Hepatic stellate cell (primary cell): Measurements from ENCODE around the gene XRCC3.
"Not testable (repeated sequence)": the region's sequence is repeated elsewhere in the genome, so short reads cannot be mapped to it uniquely, and the experiment has no call there.

ENCODE experiments used
- DNase-seq: peaks from one replicate; pipeline ENCODE4 v3.0.0; 2011; ENCODE audit warnings: low spot score

The XRCC3 gene

DNA sequence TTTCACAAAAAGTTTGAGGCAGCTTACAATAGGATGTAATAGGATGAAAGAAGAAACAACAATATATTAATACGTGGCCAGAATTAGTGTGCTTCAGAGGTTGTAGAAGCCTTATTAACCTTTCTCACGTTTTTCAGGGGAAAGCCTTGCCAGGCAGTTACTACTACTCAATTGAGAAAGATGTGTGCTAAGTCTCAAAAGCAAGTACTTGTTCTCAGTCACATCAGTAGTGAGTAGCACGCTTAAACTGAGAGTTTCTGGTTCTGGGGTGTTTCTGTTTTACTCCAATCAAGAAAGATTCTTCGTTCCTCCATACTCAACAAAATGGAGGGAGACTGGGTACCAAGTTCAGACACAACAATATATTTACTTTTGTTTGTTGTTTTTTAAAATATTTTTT lies 47.6 kb downstream of the XRCC3 start:
- no peak for DNase-seq

DNA sequence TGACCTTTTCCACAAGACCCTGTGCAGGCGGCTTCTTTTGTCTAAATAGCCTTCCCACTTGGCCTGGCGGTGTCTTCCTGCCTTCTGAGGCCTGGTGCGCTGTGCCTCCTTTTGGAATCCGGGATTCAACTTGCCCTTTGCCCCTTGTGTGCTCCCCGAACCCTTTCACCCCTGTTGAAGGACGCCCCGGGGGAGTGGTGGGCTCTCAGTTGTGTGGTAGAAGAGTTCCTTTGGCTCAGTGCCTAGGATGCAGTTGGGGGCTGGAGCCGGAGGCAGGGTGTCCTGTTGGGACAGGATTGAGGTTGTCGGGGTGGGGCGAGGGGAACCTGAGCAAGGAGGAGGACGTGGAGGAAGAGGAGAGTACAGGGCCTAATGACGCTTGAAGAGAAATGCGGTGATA lies 51.7 kb downstream of the XRCC3 start:
- DNase-seq = no peak

DNA sequence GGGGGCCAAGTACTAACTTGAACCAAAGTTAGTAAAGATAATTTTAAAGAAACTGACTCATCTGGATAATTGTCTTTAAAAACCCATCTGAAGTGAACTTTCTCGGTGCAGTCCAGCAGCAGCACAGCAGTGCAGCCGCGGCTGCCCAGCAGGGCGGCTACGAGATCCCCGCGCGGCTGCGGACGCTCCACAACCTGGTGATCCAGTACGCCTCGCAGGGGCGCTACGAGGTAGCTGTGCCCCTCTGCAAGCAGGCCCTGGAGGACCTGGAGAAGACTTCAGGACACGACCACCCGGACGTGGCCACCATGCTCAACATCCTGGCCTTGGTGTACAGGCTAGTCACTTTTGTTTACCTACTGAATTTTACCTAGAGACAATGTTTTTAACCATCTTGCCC lies 52.7 kb downstream of the XRCC3 start:
- DNase-seq = no peak

- no peak for DNase-seq
Observed at GRCh38 chr14:103662029-103662428, 53.2 kb downstream of the XRCC3 start.

DNA sequence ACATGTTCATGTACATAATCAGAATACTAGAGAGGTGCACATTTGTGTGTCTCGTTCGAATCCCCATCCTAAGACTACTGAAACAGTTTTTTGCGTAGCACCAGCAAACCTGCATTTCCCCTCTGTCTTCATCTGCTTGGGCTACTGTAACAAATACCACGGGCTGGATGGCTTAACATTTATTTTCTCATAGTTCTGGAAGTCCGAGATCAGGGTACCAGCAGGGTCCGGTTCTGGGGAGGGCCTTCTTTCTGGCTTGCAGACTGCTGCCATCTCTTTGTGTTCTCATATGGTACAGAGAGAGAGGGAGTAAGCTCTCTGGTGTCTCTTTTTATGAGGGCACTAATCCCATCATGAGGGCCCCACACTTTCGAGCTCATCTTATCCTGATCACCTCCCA lies 55.6 kb downstream of the XRCC3 start:
- no peak for DNase-seq

- peak; percentile 92 for DNase-seq
Observed at GRCh38 chr14:103657471-103657870, 57.8 kb downstream of the XRCC3 start.

- DNase-seq = no peak
Observed at GRCh38 chr14:103656756-103657133, 58.5 kb downstream of the XRCC3 start.

GRCh38 chr14:103656031-103656755 lies 59.1 kb downstream of the XRCC3 start:
- no peak for DNase-seq

- DNase-seq = no peak
Observed at GRCh38 chr14:103654619-103655018, 60.6 kb downstream of the XRCC3 start.

- DNase-seq = no peak
Observed at GRCh38 chr14:103653805-103654204, 61.4 kb downstream of the XRCC3 start.

- DNase-seq = not testable (repeated sequence)
Observed at GRCh38 chr14:103653336-103653735, 61.9 kb downstream of the XRCC3 start.

- DNase-seq = no peak
Observed at GRCh38 chr14:103652806-103653205, 62.4 kb downstream of the XRCC3 start.

DNA sequence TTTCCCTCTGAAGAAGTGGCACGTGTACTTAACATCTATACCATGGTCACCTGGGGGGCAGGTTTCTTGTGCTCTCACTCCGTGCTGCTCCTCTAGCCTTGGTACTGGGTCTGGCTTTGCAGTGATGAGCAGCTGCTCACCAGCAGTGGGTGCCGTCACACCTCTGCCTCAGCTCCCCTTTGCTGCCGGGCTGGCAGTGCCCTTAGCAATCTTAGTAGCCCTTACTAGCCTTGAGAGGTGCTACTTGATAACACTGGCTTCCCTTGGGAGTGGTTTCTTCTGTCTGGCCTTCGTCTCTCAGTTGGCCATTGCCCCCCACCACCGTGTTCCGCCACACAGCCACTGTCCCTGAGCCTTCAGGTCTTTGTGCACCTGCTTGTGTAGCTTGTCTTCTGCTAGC lies 63.7 kb downstream of the XRCC3 start:
- no peak for DNase-seq

GRCh38 chr14:103650213-103650612 lies 65.0 kb downstream of the XRCC3 start:
- no peak for DNase-seq

- no peak for DNase-seq
Observed at GRCh38 chr14:103649001-103649400, 66.2 kb downstream of the XRCC3 start.
